ENCODE measurements around the gene SCTR. TPM values are rescaled to one million over a fixed set of nuclear protein-coding genes. Genes with fewer than 3 reads are reported as not detected.

Gene SCTR
- total and polyA plus RNA-seq, 2 of the 13 experiments (the other 11 are each of a cell fraction or from before 2014, with no cell fraction given) = not detected

- TF ChIP-seq NONO (IDR thresholded peaks at IDR 0.05) = no peak
- TF ChIP-seq NONO (CRISPR knock-in tag; conservative IDR thresholded peaks at IDR 0.05) = no peak
- peak; percentile 42; the same call in 1 of the 2 replicates for TF ChIP-seq ZNF770 (CRISPR knock-in tag; IDR thresholded peaks at IDR 0.05)
- no peak for TF ChIP-seq ETS1 (CRISPR knock-in tag; IDR thresholded peaks at IDR 0.05)
- peak; percentile 54 for TF ChIP-seq HNF4A (CRISPR knock-in tag; IDR thresholded peaks at IDR 0.05)
- TF ChIP-seq HDAC2 (CRISPR knock-in tag; IDR thresholded peaks at IDR 0.05) = no peak
- TF ChIP-seq ZNF597 (CRISPR knock-in tag; IDR thresholded peaks at IDR 0.05) = no peak
- peak; percentile 34; the same call in 1 of the 2 replicates for TF ChIP-seq CTCF (CRISPR knock-in tag; IDR thresholded peaks at IDR 0.05)
- no peak for TF ChIP-seq ZNF407 (CRISPR knock-in tag; IDR thresholded peaks at IDR 0.05; ENCODE audit: not compliant biosample characterization)
- no peak for TF ChIP-seq SRSF1 (optimal IDR thresholded peaks at IDR 0.05; ENCODE audit: low read depth, low read length)
- TF ChIP-seq ZFP91 (CRISPR knock-in tag; IDR thresholded peaks at IDR 0.05; ENCODE audit: borderline replicate concordance) = peak; percentile 38; the same call in 1 of the 2 replicates
These were observed 43.6 kb downstream of the SCTR start (continued) for GRCh38 chr2:119480718-119481142.
